ENCODE measurements around the gene ATG101.
A peak's percentile ranks its signal among the peaks of the same experiment; 100 is the strongest.
"Not testable (repeated sequence)": the region's sequence is repeated elsewhere in the genome, so short reads cannot be mapped to it uniquely, and the experiment has no call there.

Gene ATG101

DNA sequence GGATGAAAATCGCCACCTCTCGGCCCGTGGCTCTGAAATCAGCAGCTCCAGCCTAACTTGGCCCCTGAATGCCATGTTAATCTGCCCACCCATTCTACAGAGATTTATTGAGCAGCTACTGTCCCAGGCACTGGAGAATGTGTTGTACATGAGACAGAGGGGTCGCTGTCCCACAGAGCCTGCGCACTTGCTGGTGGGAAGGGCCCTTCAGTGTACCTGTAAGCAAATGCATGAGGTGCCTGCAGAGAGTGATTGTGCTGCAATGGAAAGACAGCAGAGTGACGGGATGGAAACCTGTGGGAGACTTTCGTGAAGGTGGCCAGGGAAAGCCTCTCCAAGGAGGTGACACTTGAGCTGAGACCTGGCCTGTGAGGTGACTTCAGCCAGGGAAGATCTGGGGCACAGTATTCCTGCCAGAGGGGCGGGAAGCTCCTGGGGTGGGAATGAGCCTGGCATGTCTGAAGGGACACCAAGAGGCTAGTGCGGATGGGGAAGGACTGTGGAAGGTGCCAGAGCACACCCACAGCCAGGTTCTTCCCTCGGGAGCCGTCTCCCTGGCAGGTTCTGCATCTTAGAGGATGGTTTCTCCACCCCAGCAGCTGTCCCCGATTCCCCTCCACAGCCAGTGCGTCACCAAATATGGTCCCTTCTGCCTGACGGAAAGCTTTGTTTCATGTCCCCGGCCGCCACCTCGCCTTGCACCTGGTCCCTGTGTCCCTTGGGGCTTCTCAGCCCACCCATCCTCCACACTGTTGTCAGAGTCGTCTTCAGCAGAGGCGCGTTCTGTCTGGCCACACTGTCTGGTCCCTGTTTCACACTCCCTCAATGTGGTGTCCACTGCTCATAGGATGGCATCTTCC is 18.4 kb downstream of the ATG101 start:
- H3K4me3 ChIP-seq (ENCODE audit: low read depth, low read length) = no peak overlapping the region

DNA sequence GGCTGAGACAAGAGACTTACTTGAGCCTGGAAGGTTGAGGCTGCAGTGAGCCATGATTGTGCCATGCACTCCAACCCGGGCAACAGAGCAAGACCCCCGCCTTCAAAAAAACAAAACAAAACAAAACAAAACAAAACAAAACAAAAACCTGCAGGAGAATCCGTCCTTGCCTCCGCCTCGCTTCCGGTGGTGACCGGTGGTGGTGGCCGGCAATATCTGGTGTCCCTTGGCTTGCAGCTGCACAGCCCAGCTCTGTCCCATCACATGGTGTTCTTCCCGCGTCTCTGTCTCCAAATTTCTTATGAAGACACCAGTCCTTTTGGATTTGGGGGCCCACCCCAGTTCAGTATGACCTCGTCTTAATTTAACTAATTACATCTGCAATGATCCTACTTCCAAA is 19.7 kb downstream of the ATG101 start:
- H3K4me3 ChIP-seq (ENCODE audit: low read depth, low read length) = no peak overlapping the region
- DNase-seq (ENCODE audit: low read depth) = no peak

More for the DNA sequence above, 18.4 kb downstream of the ATG101 start:
- DNase-seq (ENCODE audit: low read depth) = no peak

DNA sequence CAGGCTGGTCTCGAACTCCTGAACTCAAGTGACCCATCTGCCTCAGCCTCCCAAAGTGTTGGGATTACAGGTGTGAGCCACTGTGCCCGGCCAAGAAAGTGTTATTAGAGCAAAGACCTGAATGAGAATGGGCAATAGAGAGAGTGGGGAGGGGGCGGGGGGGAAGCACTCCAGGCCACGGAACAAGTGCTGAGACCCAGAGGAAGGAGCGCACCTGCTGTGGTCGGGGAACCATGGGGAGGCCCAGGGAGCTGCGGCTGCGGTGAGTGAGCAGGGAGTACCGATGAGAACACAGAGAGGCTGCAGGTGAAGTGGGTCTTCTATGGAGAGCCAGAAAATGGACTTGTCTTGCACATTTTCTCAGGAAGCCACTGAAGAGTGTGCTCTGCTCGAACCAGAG is 20.5 kb downstream of the ATG101 start:
- no peak overlapping the region for H3K4me3 ChIP-seq (ENCODE audit: low read depth, low read length)
- DNase-seq (ENCODE audit: low read depth) = no peak

DNA sequence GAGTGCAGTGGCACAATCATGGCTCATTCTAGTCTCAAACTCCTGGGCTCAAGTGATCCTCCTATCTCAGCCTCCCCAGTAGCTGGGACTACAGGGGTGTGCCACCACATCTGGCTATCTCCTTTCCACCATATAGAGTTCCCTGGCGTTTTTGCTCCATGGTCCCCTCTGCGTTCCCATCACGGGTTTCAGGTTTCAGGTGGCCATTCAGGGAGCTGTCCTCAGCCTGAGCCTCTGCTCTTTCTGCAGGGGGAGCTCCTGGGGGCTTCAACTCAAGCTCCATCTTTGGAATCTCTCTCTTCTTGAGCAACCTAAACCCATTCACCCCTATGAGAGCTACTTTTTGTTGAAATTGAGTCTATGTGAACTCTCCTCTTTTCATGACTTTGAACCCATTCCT is 21.3 kb downstream of the ATG101 start:
- no peak for DNase-seq (ENCODE audit: low read depth)
- no peak overlapping the region for H3K4me3 ChIP-seq (ENCODE audit: low read depth, low read length)

DNA sequence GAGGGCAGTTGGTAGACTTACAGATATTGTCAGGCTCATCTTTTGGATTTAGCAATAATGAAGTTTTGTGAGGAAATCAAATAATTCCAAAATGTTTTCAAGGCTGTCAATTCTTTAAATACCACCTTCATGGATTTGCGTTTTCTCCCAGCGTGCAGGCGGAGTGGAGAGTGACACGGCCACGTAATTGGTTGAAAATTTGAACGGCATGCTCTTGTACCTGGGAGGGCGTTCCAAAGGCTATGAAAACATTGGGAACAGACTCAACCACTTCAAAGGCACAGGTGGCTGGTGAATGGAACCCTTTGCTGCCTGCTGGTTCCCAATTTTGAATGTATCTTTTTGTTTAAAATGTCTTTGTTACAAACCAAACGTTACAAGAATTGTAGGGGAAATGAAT is 22.1 kb downstream of the ATG101 start:
- no peak overlapping the region for H3K4me3 ChIP-seq (ENCODE audit: low read depth, low read length)
- no peak for DNase-seq (ENCODE audit: low read depth)

DNA sequence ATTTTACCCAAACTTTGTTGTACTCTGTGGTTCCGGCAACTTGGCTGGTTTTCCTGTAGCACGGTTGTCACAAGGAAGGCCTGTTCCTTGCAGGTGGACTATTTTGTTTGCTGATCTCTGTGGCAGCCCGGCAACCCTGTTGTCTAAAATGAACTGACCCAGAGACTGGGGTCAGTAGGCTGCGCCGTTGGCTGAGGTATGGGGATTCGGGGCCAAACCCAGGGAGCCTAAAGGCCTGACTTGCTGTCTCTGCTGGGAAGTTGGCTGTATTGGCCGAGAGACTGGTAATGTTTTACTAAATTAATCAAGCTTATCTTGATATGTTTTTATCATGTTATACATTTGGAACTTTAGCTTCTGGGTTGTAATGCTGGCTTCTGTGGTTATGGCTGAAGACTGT is 23.6 kb downstream of the ATG101 start:
- DNase-seq (ENCODE audit: low read depth) = no peak
- no peak overlapping the region for H3K4me3 ChIP-seq (ENCODE audit: low read depth, low read length)

DNA sequence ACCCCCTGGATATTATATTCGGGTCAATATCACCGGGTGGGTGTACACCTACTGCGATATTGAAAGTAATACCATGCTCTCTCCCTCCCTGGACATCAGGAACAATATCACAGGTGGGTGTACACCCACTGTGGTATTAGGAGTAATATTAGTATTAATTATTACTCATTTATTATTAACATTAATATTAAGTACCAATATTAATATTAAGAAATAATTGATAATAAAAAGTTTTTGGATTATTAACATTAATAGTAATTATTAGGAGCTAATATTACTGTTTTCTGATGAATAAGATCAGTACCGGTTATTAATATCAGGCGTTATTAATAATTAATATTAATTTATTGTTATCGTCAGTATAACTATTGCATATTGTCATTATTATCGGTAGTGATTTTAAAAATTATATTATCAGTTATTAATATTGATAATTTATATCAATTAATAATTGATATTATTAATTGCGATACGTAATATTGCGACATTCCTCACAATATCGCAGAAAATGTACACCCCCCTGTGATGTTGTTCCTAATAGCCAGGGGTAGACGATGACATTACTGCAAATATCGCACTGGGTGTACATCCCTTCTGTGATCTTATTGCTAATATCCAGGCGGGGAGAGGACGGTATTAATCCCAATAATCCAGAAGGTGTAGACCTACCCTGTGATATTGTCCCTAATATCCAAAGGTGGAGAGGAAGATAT is 26.7 kb downstream of the ATG101 start:
- DNase-seq (ENCODE audit: low read depth) = no peak
- H3K4me3 ChIP-seq (ENCODE audit: low read depth, low read length) = no peak overlapping the region

DNA sequence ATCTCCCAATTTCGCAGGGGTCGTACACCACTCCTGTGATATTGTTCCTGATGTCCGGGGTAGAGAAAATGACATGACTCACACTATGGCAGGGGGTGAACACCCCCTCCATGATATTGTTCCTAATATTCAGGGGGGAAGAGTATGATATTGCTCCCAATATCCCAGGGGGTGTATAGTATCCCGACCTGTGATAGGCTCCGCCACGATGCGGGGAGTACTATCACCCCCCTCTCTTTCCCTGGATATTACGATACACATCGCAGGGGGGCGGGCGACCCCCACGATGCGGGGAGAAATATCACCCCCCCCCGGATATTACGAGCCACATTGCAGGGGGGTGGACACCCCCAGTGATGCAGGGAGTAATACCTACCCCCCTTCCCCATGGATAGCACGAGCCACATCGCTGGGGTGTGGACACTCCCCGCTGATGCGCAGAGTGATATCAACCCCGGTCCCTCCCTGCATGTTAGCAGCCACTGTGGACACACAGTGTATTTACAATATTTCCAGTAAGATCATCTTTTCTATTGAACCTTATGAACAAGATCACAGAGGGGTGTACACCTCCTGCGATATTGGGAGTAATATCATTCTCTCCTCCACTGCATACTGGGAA is 27.4 kb downstream of the ATG101 start:
- no peak overlapping the region for H3K4me3 ChIP-seq (ENCODE audit: low read depth, low read length)
- DNase-seq (ENCODE audit: low read depth) = no peak

DNA sequence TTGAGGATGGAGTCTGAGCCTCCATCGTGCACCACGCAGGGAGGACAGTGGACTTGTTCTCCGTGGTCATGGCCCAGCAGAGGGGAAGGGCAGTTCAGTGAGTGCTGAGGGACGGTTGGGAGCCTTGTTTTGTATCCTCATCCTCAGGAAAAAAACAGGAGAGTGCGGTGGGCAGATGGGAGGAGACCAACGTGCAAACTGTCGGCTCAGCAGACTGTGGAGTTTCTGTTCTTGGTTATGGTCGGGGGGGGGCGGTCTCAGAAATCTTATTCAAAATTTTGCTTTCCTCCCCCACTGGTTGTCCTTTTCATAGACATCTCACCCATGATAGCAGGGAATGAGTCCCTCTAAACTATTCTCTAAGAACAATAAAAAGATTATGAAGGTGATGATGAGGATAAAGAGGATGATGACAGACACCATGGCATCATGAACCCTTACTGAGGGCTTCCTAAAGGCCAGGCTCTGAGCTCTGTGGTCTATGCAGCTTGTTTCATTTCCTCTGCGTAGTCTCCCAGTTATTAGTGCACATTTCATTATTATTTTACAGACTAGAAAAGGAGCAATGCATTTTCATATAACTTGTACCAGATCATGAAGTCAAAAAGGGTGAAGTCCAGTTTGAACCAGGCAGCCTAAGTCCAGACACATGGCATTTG is 34.8 kb downstream of the ATG101 start:
- DNase-seq (ENCODE audit: low read depth) = not testable (repeated sequence)

DNA sequence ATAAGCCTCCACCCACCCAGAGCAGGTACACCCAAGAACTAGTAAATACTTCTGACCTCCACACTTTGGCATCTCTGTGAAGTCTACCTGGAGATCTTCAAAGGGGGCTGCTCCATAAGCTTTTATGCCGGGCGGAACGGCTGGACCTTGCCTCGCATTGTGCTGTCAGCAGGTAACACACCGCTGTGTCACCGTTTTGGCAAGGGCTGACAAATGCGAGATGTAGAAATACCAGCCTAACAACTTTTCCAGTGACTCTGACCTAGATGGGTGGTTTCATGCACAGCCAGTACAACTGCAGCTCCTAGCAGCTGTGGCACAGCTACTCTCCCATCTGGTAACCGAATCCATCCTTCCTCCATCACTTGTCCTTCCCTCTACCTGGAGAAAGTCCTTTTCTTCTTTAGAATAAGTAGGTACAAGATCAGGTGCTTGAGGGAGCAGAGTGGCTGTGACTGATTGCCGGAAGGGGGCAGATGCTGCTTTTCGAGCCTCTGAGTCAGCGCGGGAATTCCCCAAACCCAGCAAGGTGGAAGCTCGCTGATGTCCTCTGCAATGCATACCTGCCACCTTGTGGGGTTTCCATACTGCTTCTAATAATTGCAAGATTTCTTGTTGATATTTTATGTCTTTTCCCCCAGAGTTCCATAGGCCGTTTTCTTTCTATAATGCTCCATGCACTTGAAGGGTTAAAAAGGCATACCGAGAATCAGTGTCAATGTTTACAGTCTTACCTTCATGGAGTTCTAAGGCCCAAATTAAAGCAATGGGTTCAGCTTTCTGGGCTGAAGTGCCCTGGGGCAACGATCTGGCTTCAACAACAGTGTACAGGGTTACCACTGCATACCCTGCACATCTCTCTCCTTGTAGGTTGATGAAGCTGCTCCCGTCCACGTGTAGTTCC is 46.7 kb downstream of the ATG101 start:
- H3K4me3 ChIP-seq (ENCODE audit: low read depth, low read length); DNase-seq (ENCODE audit: low read depth): not testable (repeated sequence)

More for the DNA sequence above, 34.8 kb downstream of the ATG101 start:
- not testable (repeated sequence) for H3K4me3 ChIP-seq (ENCODE audit: low read depth, low read length)

DNA sequence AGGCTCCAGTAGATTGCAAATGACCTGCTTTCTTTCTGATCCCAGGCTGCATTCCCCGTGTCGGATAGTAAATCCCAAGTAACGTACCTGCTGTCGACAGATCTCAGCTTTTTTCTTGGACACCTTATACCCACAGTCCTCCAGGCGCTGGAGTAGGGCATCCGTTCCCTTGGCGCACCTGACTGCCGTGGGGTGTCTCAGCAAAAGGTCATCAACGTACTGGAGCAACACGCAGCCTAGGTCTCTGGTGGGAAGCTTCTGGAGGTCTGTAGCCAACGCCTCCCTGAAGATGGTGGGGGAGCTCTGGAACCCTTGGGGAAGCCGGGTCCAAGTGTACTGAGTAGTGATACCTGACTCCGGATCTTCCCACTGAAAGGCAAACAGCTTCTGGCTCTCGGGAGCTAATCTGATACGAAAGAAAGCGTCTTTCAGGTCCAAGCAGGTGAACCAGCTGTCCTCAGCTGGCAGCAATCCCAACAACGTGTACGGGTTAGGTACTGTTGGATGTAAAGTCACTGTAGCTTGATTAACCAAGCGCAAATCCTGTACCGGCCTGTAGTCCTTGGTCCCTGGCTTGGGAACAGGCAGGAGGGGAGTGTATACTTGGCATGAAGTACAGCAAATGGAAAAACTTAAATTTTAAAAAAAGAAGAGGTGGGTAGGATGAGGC is 48.2 kb downstream of the ATG101 start:
- not testable (repeated sequence) for DNase-seq (ENCODE audit: low read depth); H3K4me3 ChIP-seq (ENCODE audit: low read depth, low read length)

DNA sequence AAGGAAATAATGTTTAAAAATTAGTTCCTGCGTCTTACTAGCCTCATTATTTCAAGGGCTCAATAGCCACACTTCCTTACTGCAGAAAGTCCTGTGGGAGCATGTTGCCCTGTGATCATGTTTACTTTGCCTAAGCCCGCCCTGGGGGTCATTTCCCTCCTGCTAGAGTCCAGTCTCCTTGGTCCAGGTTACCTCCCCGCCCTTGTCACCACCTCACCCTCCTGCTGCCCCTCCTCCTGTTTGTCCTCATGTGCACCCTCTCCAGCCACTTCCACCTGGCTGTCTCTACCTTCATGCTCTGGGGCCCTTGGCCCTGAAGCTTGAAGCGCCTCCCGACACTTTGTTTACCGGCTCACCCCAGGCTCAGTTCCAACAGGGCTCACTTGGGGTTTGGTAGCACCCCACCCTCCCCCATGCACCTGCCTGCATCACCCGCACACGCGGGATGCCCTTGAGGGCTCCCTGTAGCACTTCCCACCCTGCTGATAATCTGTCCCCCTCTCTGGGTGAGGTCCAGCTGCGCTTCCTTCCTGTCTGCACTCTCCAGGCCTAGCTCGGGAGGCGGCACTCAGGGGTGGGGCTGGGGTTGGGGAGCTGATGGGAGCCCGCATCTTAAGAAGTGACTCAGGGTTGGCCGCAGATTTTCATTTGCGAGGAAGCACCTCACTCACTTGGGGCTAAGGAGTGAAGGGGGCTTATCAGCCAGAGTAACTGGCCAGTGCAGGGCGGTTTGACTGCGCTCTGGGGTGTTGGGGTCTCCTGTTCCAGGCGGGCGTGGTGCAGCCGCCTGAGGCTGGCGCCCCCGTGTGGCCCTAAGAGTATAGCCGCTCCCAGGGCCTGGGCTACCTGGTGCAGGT is 49.8 kb downstream of the ATG101 start:
- no peak overlapping the region for H3K4me3 ChIP-seq (ENCODE audit: low read depth, low read length)
- DNase-seq (ENCODE audit: low read depth) = no peak

DNA sequence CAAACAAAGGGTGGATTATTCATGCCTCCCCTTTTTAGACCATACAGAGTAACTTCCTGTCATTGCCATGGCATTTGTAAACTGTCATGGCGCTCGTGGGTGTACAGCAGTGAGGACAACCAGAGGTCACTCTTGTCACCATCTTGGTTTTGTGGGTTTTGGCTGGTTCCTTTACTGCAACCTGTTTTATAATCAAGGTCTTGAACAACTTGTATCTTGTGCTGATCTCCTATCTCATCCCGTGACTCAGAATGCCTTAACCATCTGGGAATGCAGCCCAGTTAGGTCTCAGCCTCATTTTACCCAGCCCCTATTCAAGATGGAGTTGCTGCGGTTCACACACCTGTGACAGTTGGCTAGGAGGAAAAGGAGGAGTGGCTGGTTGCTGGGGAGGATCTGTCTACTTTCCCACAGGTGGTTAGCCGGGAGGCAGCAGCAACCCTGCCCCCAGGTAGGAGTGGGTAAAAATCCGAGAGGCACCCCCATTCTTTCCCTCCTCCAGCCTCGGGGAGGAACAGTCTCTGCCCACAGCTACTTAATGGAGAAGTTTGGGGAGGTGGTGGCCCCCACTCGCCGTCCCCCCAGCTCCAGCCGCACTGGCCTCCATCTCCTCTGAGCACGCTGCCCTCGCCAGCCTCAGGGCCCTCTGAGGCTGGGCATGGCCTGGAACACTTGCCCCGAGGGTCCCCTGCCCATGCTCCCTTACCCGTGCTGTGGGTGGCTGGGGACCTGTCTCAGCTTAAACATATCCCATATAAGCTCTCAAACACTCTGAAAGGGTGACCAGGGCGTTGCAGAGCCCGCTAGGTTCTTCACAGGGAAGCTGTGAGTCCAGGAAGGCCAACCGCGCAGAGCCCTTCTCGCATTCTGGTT is 51.4 kb downstream of the ATG101 start:
- no peak overlapping the region for H3K4me3 ChIP-seq (ENCODE audit: low read depth, low read length)
- no peak for DNase-seq (ENCODE audit: low read depth)

DNA sequence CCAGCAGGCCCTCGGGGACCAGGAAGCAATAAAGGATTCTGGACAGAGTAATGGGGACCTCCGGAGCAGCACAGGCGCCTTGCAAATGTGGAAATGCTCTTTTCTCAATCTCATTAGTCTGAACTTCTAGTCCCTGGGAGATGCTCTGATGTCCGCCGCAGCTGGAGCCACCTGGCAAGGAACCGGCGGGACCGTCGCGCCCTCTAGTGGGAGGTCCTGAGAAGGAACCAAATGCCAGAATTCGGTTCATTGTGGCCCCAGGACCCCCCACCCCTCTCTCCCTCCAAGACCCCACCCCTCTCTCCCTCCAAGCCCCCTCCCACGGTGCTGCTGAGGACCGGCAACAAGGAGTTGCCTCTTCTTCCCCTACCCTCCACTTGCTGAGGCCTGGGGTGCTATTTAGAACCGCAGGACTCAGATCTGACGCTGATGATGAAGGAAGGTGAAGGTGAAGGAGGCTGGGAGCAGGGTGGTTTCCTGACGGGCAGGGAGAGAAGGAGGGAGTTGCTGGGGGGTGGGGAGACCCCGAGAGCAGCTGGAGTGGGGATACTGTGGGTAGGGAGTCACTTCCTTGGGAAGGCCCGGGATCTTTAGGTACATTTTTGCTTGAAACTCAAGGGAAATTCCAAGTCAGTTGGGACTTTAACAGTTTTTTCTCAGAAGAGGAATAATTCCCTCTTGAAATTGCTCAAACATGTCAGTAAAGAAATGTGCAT is 52.2 kb downstream of the ATG101 start:
- H3K4me3 ChIP-seq (ENCODE audit: low read depth, low read length) = no peak overlapping the region
- DNase-seq (ENCODE audit: low read depth) = peak; percentile 4

DNA sequence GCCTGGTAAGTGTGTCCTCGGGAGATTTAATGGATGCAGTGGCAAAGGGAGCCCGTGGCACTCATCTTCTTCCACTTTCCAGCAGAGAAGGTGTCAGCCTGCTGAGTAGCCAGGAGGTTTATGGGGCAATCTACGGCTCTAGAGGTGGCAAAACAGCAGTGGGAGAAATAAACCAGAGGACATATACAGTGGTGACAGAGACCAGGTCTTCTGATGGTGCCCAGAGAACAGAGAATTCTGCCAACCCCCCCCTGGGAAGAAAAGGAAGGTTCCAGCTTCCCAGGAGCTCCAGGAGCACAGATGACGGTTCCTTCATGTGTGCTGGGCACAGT is 52.7 kb downstream of the ATG101 start:
- no peak overlapping the region for H3K4me3 ChIP-seq (ENCODE audit: low read depth, low read length)
- DNase-seq (ENCODE audit: low read depth) = no peak

DNA sequence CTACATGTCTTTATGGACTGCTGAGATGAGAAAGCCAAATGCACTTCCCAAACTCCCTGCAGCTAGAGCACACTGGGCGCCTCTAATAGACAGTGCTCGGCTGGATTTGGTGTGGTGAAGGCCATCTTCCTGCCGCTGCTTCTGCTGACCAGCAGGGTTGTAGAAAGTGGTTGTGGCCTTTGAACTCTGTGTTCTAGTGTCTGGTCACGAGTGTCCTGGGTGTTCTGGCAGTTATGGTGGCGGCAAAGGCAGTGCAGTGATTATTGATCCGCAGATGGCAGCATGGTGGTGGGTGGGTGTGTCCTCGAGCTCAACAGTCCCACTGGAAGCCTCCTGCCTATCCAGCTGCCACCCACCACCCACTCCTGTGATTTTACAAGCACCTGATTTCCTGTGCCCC is 53.1 kb downstream of the ATG101 start:
- H3K4me3 ChIP-seq (ENCODE audit: low read depth, low read length) = no peak overlapping the region
- DNase-seq (ENCODE audit: low read depth) = no peak
